NB4 (cell line): ENCODE measurements around the gene MISP.

Experiments
- DNase-seq: peaks from one replicate; pipeline ENCODE4 v3.0.0; 2010; ENCODE audit warnings: low read depth
- H3K4me3 ChIP-seq: one replicate; pipeline ENCODE4 v1.5.1; 2011; ENCODE audit warnings: mild to moderate bottlenecking, low read depth, low read length, moderate library complexity
- MYC ChIP-seq: IDR thresholded peaks from 2 replicates; pipeline ENCODE4 v1.6.1; 2011; ENCODE audit warnings: low read depth, low read length
- POLR2A ChIP-seq: IDR thresholded peaks from 2 replicates; pipeline ENCODE4 v1.6.1; 2011; ENCODE audit warnings: mild to moderate bottlenecking; ENCODE audit not compliant: insufficient read length; ENCODE audit errors: extremely low read depth
- TF ChIP-seq, protein P1 (sequence below): IDR thresholded peaks from 2 replicates; pipeline ENCODE4 v1.6.1; 2011; ENCODE audit warnings: low read depth, low read length
- TF ChIP-seq, protein P2 (sequence below): IDR thresholded peaks from one replicate; pipeline ENCODE4 v1.5.1; 2012; ENCODE audit warnings: low read depth, low read length

MISP gene

GRCh38 chr19:788983-789700 lies 38.2 kb downstream of the MISP start:
- no peak overlapping the region for H3K4me3 ChIP-seq
- TF ChIP-seq POLR2A (no peak), MYC (no peak)
- TF ChIP-seq, protein P1, sequence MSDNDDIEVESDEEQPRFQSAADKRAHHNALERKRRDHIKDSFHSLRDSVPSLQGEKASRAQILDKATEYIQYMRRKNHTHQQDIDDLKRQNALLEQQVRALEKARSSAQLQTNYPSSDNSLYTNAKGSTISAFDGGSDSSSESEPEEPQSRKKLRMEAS: no peak
- TF ChIP-seq, protein P2, sequence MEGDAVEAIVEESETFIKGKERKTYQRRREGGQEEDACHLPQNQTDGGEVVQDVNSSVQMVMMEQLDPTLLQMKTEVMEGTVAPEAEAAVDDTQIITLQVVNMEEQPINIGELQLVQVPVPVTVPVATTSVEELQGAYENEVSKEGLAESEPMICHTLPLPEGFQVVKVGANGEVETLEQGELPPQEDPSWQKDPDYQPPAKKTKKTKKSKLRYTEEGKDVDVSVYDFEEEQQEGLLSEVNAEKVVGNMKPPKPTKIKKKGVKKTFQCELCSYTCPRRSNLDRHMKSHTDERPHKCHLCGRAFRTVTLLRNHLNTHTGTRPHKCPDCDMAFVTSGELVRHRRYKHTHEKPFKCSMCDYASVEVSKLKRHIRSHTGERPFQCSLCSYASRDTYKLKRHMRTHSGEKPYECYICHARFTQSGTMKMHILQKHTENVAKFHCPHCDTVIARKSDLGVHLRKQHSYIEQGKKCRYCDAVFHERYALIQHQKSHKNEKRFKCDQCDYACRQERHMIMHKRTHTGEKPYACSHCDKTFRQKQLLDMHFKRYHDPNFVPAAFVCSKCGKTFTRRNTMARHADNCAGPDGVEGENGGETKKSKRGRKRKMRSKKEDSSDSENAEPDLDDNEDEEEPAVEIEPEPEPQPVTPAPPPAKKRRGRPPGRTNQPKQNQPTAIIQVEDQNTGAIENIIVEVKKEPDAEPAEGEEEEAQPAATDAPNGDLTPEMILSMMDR: no peak
- peak; percentile 20 for DNase-seq

DNA sequence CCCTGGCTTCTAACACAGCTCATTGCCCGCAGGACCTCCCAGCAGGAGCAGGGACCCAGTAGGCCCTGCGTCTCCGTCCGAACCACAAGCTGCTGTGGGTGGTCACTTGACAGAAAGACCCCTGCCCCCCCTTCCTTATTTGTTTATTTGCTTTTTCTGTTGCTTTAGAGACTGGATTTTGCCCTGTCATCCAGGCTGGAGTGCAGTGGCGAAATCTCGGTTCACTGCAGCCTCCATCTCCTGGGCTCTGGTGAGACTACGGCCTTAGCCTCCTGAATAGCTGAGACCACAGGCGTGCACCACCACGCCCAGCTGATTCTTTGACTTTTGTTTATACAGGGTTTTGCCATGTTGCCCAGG lies 38.8 kb downstream of the MISP start:
- no peak overlapping the region for H3K4me3 ChIP-seq
- TF ChIP-seq, protein P2: no peak
- TF ChIP-seq POLR2A: no peak
- TF ChIP-seq, protein P1: no peak
- no peak for TF ChIP-seq MYC
- DNase-seq: no peak

GRCh38 chr19:791007-791566 lies 40.2 kb downstream of the MISP start:
- TF ChIP-seq, protein P2: no peak
- TF ChIP-seq MYC (no peak), POLR2A (no peak)
- TF ChIP-seq, protein P1: no peak
- H3K4me3 ChIP-seq: no peak overlapping the region
- DNase-seq: no peak

DNA sequence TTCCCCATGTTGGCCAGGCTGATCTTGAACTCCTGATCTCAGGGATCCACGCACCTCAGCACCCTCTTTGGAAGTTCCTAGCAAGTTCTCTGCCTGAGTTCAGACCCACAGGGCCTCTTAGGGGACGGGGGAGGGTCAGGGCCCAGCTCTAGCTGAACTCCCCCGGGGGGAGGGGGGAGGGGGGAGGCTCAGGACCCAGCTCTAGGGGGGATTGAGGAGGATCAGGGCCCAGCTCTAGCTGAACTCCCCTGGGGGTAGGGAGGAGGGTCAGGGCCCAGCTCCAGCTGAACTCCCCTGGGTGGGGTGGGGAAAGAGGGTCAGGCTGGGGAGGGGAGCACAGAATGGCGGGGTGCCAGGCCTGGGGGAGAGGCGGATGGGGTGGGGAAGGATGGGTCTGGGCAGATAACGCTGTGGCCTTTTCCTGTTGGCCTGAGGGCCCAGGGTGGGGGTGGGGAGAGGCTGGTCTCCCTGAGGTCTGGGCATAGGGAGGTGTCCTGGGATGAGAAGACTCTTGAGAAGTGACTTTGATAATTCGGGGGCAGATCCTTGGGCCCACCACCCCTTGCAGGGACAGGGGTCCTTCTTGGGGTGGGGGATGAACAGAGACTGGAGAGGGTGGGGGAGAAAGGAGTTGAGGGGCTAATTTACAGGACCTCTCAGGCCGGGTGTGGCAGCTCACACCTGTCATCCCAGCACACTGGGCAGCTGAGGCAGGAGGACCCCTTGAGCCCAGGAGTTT lies 40.8 kb downstream of the MISP start:
- DNase-seq: peak; percentile 77
- no peak overlapping the region for H3K4me3 ChIP-seq
- TF ChIP-seq, protein P1: no peak
- TF ChIP-seq MYC (no peak), POLR2A (no peak)
- TF ChIP-seq, protein P2: no peak

DNA sequence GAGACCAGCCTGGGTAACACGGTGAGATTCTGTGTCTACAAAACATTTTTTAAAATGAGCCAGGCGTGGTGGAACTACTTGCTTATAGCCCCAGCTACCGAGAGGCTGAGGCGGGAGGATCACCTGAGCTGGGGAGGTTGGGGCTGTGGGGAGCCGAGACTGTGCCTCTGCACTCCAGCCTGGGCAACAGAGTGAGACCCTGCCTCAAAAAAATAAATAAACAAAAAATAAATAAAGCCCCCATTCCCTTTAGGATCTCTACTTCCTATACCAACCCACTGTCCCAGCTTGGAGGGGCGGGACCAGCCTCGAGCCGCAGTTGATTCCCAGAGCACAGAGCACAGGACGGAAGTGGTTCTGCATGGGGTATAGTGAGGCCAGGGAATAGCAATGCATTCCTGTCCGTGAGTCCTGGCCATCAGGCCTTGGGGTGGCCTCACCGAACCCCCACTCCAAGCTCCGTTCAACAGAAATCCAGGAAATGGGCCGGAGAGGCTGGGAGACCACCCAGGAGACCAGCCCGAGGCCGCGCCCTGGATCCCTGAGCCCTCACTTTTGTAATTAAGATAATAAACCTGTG lies 41.5 kb downstream of the MISP start:
- no peak overlapping the region for H3K4me3 ChIP-seq
- DNase-seq: peak; percentile 6
- no peak for TF ChIP-seq POLR2A
- TF ChIP-seq, protein P1: no peak
- TF ChIP-seq, protein P2: no peak
- no peak for TF ChIP-seq MYC
